H9 (cell line): ENCODE measurements around the gene EDIL3. TPM values are rescaled to one million over a fixed set of nuclear protein-coding genes. Genes with fewer than 3 reads are reported as not detected.

ENCODE experiments used
- DNase-seq: peaks from one replicate; pipeline ENCODE4 v3.0.0-alpha.2; 2017
- H2AFZ ChIP-seq: one replicate; pipeline ENCODE4 v1.6.1; 2013; ENCODE audit warnings: mild to moderate bottlenecking, low read length, control low read depth, moderate library complexity
- H2AK5ac ChIP-seq: 2 replicates; pipeline ENCODE4 v1.6.1; 2013; ENCODE audit warnings: low read length, control low read depth, mixed read lengths; ENCODE audit not compliant: insufficient read length
- H2BK120ac ChIP-seq: one replicate; pipeline ENCODE4 v1.6.1; 2013; ENCODE audit warnings: low read depth, mild to moderate bottlenecking, low read length, control low read depth, inconsistent platforms; ENCODE audit not compliant: poor library complexity, severe bottlenecking
- H2BK12ac ChIP-seq: 2 replicates; pipeline ENCODE4 v1.6.1; 2013; ENCODE audit warnings: low read length, control low read depth, mixed read lengths, low read depth; ENCODE audit not compliant: insufficient read length
- H2BK15ac ChIP-seq: 2 replicates; pipeline ENCODE4 v1.6.1; 2013; ENCODE audit warnings: low read depth, low read length, control low read depth
- H2BK20ac ChIP-seq: one replicate; pipeline ENCODE4 v1.6.1; 2013; ENCODE audit warnings: low read depth, mild to moderate bottlenecking, low read length, control low read depth, inconsistent platforms; ENCODE audit not compliant: poor library complexity, severe bottlenecking
- H2BK5ac ChIP-seq: 2 replicates; pipeline ENCODE4 v1.6.1; 2013; ENCODE audit warnings: low read length, control low read depth, mixed read lengths; ENCODE audit not compliant: insufficient read length
- H3K14ac ChIP-seq: 2 replicates; pipeline ENCODE4 v1.6.1; 2013; ENCODE audit warnings: low read length, control low read depth; ENCODE audit not compliant: insufficient read depth
- H3K18ac ChIP-seq: 2 replicates; pipeline ENCODE4 v1.6.1; 2013; ENCODE audit warnings: low read depth, mild to moderate bottlenecking, mixed read lengths, low read length, control low read depth; ENCODE audit not compliant: insufficient read length
- H3K23ac ChIP-seq: 2 replicates; pipeline ENCODE4 v1.6.1; 2013; ENCODE audit warnings: low read length, control low read depth, mixed read lengths, low read depth; ENCODE audit not compliant: insufficient read length
- H3K23me2 ChIP-seq: 2 replicates; pipeline ENCODE4 v1.6.1; 2013; ENCODE audit warnings: low read depth, mild to moderate bottlenecking, mixed read lengths, low read length, control low read depth; ENCODE audit not compliant: insufficient read length, poor library complexity, severe bottlenecking
- H3K27ac ChIP-seq: 2 replicates; pipeline ENCODE4 v1.5.1; 2013; ENCODE audit warnings: low read length, control low read depth, mixed read lengths, low read depth; ENCODE audit not compliant: insufficient read length
- H3K27me3 ChIP-seq: 2 replicates; pipeline ENCODE4 v1.6.1; 2013; ENCODE audit warnings: low read length, control low read depth, inconsistent platforms; ENCODE audit not compliant: insufficient read depth
- H3K4ac ChIP-seq: 2 replicates; pipeline ENCODE4 v1.6.1; 2013; ENCODE audit warnings: low read depth, mild to moderate bottlenecking, control low read depth, inconsistent platforms, low read length, moderate library complexity
- H3K4me1 ChIP-seq: 2 replicates; pipeline ENCODE4 v1.6.1; 2013; ENCODE audit warnings: low read length, control low read depth, inconsistent platforms; ENCODE audit not compliant: insufficient read depth
- H3K4me2 ChIP-seq: 2 replicates; pipeline ENCODE4 v1.6.1; 2013; ENCODE audit warnings: low read length, control low read depth, mixed read lengths; ENCODE audit not compliant: insufficient read length, insufficient read depth
- H3K56ac ChIP-seq: 2 replicates; pipeline ENCODE4 v1.6.1; 2013; ENCODE audit warnings: low read depth, mild to moderate bottlenecking, mixed read lengths, low read length, control low read depth; ENCODE audit not compliant: insufficient read length
- H3K79me1 ChIP-seq: 2 replicates; pipeline ENCODE4 v1.6.1; 2013; ENCODE audit warnings: low read depth, mild to moderate bottlenecking, moderate library complexity, low read length, control low read depth, inconsistent platforms; ENCODE audit not compliant: insufficient read depth, poor library complexity, severe bottlenecking
- H3K79me2 ChIP-seq: 2 replicates; pipeline ENCODE4 v1.6.1; 2013; ENCODE audit warnings: low read length, control low read depth, inconsistent platforms; ENCODE audit not compliant: insufficient read depth
- H3K9ac ChIP-seq: 2 replicates; pipeline ENCODE4 v1.6.1; 2013; ENCODE audit warnings: low read length, control low read depth, mixed read lengths; ENCODE audit not compliant: insufficient read length; ENCODE audit errors: extremely low read depth
- H3K9me3 ChIP-seq: one replicate; pipeline ENCODE4 v1.6.1; 2013; ENCODE audit warnings: low read depth, low read length, inconsistent platforms; ENCODE audit not compliant: control insufficient read depth
- H3T11ph ChIP-seq: one replicate; pipeline ENCODE4 v1.6.1; 2013; ENCODE audit warnings: mild to moderate bottlenecking, low read length, control low read depth, inconsistent platforms
- H4K20me1 ChIP-seq: one replicate; pipeline ENCODE4 v1.6.1; 2013; ENCODE audit not compliant: control insufficient read depth, insufficient read length, insufficient read depth
- H4K5ac ChIP-seq: 2 replicates; pipeline ENCODE4 v1.6.1; 2013; ENCODE audit warnings: low read depth, mild to moderate bottlenecking, mixed read lengths, low read length, control low read depth; ENCODE audit not compliant: insufficient read length
- H4K8ac ChIP-seq: replicated peaks from 2 replicates; pipeline ENCODE4 v1.6.1; 2013; ENCODE audit warnings: low read length, control low read depth, mixed read lengths, low read depth; ENCODE audit not compliant: insufficient read length
- H4K91ac ChIP-seq: 2 replicates; pipeline ENCODE4 v1.6.1; 2013; ENCODE audit warnings: low read depth, mild to moderate bottlenecking, moderate library complexity, mixed read lengths, low read length, control low read depth; ENCODE audit not compliant: insufficient read length
- H3K27ac Mint-ChIP-seq, 3 experiments: 2 replicates in 2 of 3; 3 replicates in 1 of 3; pipeline ENCODE4 v1.8.0; 2020 to 2021; ENCODE audit warnings: mixed read lengths in 3 of 3, mild to moderate bottlenecking in 1 of 3, moderate library complexity in 1 of 3
- H3K27me3 Mint-ChIP-seq: 2 replicates; pipeline ENCODE4 v1.8.0; 2021; ENCODE audit warnings: low read depth, mild to moderate bottlenecking, moderate library complexity, mixed read lengths
- H3K36me3 Mint-ChIP-seq, 3 experiments: 2 replicates in 2 of 3; 3 replicates in 1 of 3; pipeline ENCODE4 v1.8.0; 2020 to 2021; ENCODE audit warnings: low read depth in 3 of 3, mixed read lengths in 3 of 3; ENCODE audit not compliant: insufficient read depth in 1 of 3
- H3K4me1 Mint-ChIP-seq, 2 experiments: 2 replicates each; pipeline ENCODE4 v1.8.0; 2020; ENCODE audit warnings: mixed read lengths in 2 of 2
- H3K4me3 Mint-ChIP-seq, 2 experiments: 2 replicates in 1 of 2; 3 replicates in 1 of 2; pipeline ENCODE4 v1.8.0; 2020 to 2021; ENCODE audit warnings: mild to moderate bottlenecking in 2 of 2, mixed read lengths in 2 of 2, moderate library complexity in 1 of 2
- H3K9me3 Mint-ChIP-seq, 2 experiments: 2 replicates in 1 of 2; 3 replicates in 1 of 2; pipeline ENCODE4 v1.8.0; 2020; ENCODE audit warnings: mild to moderate bottlenecking in 2 of 2, mixed read lengths in 2 of 2, moderate library complexity in 1 of 2
- WGBS: extraction: QIAGEN DNeasy Blood & Tissue Kit; methylation state at CpG from one replicate; pipeline ENCODE4 v1.1.7; 2013; ENCODE audit warnings: missing lambda C conversion rate, low lambda C conversion rate, mixed read lengths; ENCODE audit not compliant: insufficient read length; ENCODE audit errors: extremely low coverage; 5-methylcytosine and 5-hydroxymethylcytosine counted together
- total RNA-seq: library from RNA; stranded (reverse); gene quantifications from 2 replicates; pipeline ENCODE4 v1.2.1, GENCODE V29; 2021
- TF ChIP-seq, protein P1 (sequence below): fragments of 200-600 bp; sonication (generic); conservative IDR thresholded peaks from 3 replicates; pipeline ENCODE4 v1.8.0; 2021; ENCODE audit warnings: antibody characterized with exemption, mild to moderate bottlenecking

The EDIL3 gene
- total RNA-seq, 1 experiment from 2014 or later: 61.9 TPM

DNA sequence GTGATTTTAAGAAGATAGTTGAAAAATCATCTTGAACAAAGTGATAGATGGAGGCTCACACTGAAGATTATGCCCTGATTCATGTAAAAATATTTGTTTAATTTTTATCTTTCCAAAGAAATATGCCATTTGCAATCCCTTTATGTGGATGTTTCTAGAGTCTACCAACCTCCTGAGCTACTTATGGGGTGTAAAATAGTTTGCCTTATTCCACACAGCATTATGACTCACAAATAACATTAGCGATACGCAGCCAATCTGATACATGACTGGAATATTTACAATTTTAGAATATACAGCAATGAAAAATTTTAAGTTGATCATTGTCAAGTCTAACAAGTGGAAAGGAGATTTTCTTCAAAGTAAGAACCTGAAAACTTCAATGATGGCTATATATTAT is 327.5 kb downstream of the EDIL3 start:
- H3K4me3 Mint-ChIP-seq: no peak overlapping the region
- Histone ChIP-seq H3K27me3 (no peaks in the 10 kb centered on the region), H3K4ac (no peak overlapping the region), H3K27ac (no peak overlapping the region), H3K79me1 (no peaks in the 10 kb centered on the region), H4K8ac (no peak overlapping the region), H3K4me1 (no peaks in the 10 kb centered on the region), H3K56ac (no peak overlapping the region), H2AFZ (no peak overlapping the region), H2AK5ac (no peak overlapping the region), H3K23ac (no peak overlapping the region), H3K9ac (no peak overlapping the region), H4K20me1 (no peaks in the 10 kb centered on the region), H3K14ac (no peak overlapping the region), H3K4me2 (no peak overlapping the region), H2BK12ac (no peak overlapping the region), H2BK20ac (no peak overlapping the region), H3K9me3 (no peaks in the 10 kb centered on the region), H3K23me2 (no peaks in the 10 kb centered on the region), H3K18ac (no peak overlapping the region), H3K79me2 (no peaks in the 10 kb centered on the region), H2BK5ac (no peak overlapping the region), H3T11ph (no peak overlapping the region), H2BK15ac (no peak overlapping the region), H4K91ac (no peak overlapping the region), H4K5ac (no peak overlapping the region), H2BK120ac (no peak overlapping the region)
- no CpG with 5 or more reads among the region's 2 CpGs for WGBS
- no peak for DNase-seq
- H3K27ac Mint-ChIP-seq: no peak overlapping the region
- no peaks in the 10 kb centered on the region for H3K27me3 Mint-ChIP-seq
- H3K36me3 Mint-ChIP-seq: peaks cover 5 to 33% (median 6%) of the 10 kb centered on the region in 3 experiments; a peak in 5 of 7 replicates
- TF ChIP-seq, protein P1, sequence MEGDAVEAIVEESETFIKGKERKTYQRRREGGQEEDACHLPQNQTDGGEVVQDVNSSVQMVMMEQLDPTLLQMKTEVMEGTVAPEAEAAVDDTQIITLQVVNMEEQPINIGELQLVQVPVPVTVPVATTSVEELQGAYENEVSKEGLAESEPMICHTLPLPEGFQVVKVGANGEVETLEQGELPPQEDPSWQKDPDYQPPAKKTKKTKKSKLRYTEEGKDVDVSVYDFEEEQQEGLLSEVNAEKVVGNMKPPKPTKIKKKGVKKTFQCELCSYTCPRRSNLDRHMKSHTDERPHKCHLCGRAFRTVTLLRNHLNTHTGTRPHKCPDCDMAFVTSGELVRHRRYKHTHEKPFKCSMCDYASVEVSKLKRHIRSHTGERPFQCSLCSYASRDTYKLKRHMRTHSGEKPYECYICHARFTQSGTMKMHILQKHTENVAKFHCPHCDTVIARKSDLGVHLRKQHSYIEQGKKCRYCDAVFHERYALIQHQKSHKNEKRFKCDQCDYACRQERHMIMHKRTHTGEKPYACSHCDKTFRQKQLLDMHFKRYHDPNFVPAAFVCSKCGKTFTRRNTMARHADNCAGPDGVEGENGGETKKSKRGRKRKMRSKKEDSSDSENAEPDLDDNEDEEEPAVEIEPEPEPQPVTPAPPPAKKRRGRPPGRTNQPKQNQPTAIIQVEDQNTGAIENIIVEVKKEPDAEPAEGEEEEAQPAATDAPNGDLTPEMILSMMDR: no peak
- H3K4me1 Mint-ChIP-seq: no peaks in the 10 kb centered on the region
- peaks cover 2 to 6% of the 10 kb centered on the region in 2 experiments; a peak in 3 of 5 replicates for H3K9me3 Mint-ChIP-seq
